ENCODE data around the gene RFWD3.
"Not testable (repeated sequence)": the region's sequence is repeated elsewhere in the genome, so short reads cannot be mapped to it uniquely, and the experiment has no call there.

GRCh38 chr16:74668877-74669276, 2.2 kb upstream of the RFWD3 start:
- TF ChIP-seq, protein P1, sequence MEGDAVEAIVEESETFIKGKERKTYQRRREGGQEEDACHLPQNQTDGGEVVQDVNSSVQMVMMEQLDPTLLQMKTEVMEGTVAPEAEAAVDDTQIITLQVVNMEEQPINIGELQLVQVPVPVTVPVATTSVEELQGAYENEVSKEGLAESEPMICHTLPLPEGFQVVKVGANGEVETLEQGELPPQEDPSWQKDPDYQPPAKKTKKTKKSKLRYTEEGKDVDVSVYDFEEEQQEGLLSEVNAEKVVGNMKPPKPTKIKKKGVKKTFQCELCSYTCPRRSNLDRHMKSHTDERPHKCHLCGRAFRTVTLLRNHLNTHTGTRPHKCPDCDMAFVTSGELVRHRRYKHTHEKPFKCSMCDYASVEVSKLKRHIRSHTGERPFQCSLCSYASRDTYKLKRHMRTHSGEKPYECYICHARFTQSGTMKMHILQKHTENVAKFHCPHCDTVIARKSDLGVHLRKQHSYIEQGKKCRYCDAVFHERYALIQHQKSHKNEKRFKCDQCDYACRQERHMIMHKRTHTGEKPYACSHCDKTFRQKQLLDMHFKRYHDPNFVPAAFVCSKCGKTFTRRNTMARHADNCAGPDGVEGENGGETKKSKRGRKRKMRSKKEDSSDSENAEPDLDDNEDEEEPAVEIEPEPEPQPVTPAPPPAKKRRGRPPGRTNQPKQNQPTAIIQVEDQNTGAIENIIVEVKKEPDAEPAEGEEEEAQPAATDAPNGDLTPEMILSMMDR (conservative IDR thresholded peaks at IDR 0.05; ENCODE audit: low read depth, low read length): not testable (repeated sequence)
- not testable (repeated sequence) for TF ChIP-seq RAD21 (IDR thresholded peaks at IDR 0.05; ENCODE audit: low read length); CEBPB (IDR thresholded peaks at IDR 0.05; ENCODE audit: low read depth, low read length)

All from IMR-90 (cell line).